Endothelial cell of umbilical vein (primary cell): ENCODE data around the gene MUC20. TPM values are rescaled to one million over a fixed set of nuclear protein-coding genes. Genes with fewer than 3 reads are reported as not detected.

Experiments
- BruUV-seq: library from RNA; stranded (reverse); fragments of 400-500 nt; replicated peaks from 2 replicates; lab custom pipeline; 2021; lab: Mats Ljungman, UMichigan
- CTCF ChIA-PET: fragments of 300-600, 350-600 bp; sonication (Branson Sonifier 250); formaldehyde crosslinking; loops from one replicate; lab custom pipeline; 2021; ENCODE audit warnings: antibody characterized with exemption, inconsistent platforms; lab: Charles Lee
- POLR2A ChIA-PET: fragments of 300-600, 350-600 bp; sonication (Branson Sonifier 250); formaldehyde crosslinking; loops from one replicate; lab custom pipeline; 2021; ENCODE audit warnings: antibody characterized with exemption, inconsistent platforms; lab: Charles Lee
- DNase-seq: peaks from one replicate; pipeline ENCODE4 v3.0.0-alpha.2; 2011; ENCODE audit warnings: low read depth, low spot score
- FAIRE-seq: peaks from 2 replicates; lab custom pipeline; 2011; peaks lifted over from hg19 to GRCh38; lab: Jason Lieb, UNC
- H2AFZ ChIP-seq: 2 replicates; pipeline ENCODE4 v1.6.0; 2012; ENCODE audit warnings: low read depth, low read length, control low read depth, inconsistent platforms
- H3K27ac ChIP-seq: 2 replicates; pipeline ENCODE4 v1.5.1; 2011; ENCODE audit warnings: low read depth, mild to moderate bottlenecking, control low read depth, low read length, moderate library complexity; ENCODE audit not compliant: insufficient read depth
- H3K27me3 ChIP-seq, 2 experiments: 2 replicates each; pipeline versions ENCODE4 v1.6.0 to v1.6.1; 2011; ENCODE audit warnings: low read length in 2 of 2, mixed read lengths in 1 of 2; ENCODE audit not compliant: control insufficient read depth in 2 of 2, insufficient read depth in 2 of 2
- H3K36me3 ChIP-seq, 2 experiments: 2 replicates in 1 of 2; 3 replicates in 1 of 2; pipeline ENCODE4 v1.5.1; 2011; ENCODE audit warnings: low read length in 2 of 2, mild to moderate bottlenecking in 1 of 2, moderate library complexity in 1 of 2; ENCODE audit not compliant: control insufficient read depth in 2 of 2, insufficient read depth in 2 of 2; ENCODE audit errors: extremely low read depth in 1 of 2
- H3K4me1 ChIP-seq: 3 replicates; pipeline ENCODE4 v1.5.1; 2011; ENCODE audit warnings: mild to moderate bottlenecking, low read length; ENCODE audit not compliant: control insufficient read depth, insufficient read depth; ENCODE audit errors: extremely low read depth
- H3K4me2 ChIP-seq: 2 replicates; pipeline ENCODE4 v1.6.1; 2011; ENCODE audit warnings: low read length, control low read depth, mixed read lengths; ENCODE audit not compliant: insufficient read depth
- H3K4me3 ChIP-seq, 3 experiments: fragments of 200-600 bp in 1 of 3; sonication (generic), shearing (Covaris generic) in 1 of 3; replicated peaks in 1 of 3; 2 replicates each; pipeline ENCODE4 v1.5.1; 2011 to 2016; ENCODE audit warnings: control low read depth in 3 of 3, low read length in 3 of 3, mild to moderate bottlenecking in 2 of 3, inconsistent platforms in 1 of 3, low read depth in 1 of 3, moderate library complexity in 1 of 3; ENCODE audit not compliant: insufficient read depth in 1 of 3
- H3K79me2 ChIP-seq: 2 replicates; pipeline ENCODE4 v1.6.0; 2012; ENCODE audit warnings: low read length, inconsistent platforms; ENCODE audit not compliant: control insufficient read depth, insufficient read depth
- H3K9ac ChIP-seq: replicated peaks from 2 replicates; pipeline ENCODE3; 2011; ENCODE audit warnings: low read length, control low read depth; ENCODE audit not compliant: insufficient read depth; ENCODE audit errors: extremely low read depth
- H3K9me1 ChIP-seq: replicated peaks from 3 replicates; pipeline ENCODE4 v1.6.0; 2011; ENCODE audit warnings: mild to moderate bottlenecking, low read length; ENCODE audit not compliant: control insufficient read depth, insufficient read depth; ENCODE audit errors: extremely low read depth
- H3K9me3 ChIP-seq: replicated peaks from 2 replicates; pipeline ENCODE4 v1.5.1; 2012; ENCODE audit warnings: low read length, inconsistent platforms; ENCODE audit not compliant: control insufficient read depth, insufficient read depth
- H4K20me1 ChIP-seq: replicated peaks from 2 replicates; pipeline ENCODE3; 2011; ENCODE audit warnings: mild to moderate bottlenecking, low read length; ENCODE audit not compliant: control insufficient read depth, insufficient read depth; ENCODE audit errors: extremely low read depth
- CTCF ChIP-seq, 2 donors: IDR thresholded peaks; 1 replicate in 1 of 2; 2 replicates in 1 of 2; pipeline ENCODE4 v1.5.1; 2011; ENCODE audit warnings: low read length in 2 of 2, mild to moderate bottlenecking in 2 of 2, moderate library complexity in 2 of 2, control low read depth in 1 of 2, inconsistent platforms in 1 of 2, low read depth in 1 of 2; ENCODE audit not compliant: insufficient read depth in 1 of 2; ENCODE audit errors: extremely low read depth in 1 of 2
- EZH2 ChIP-seq: IDR thresholded peaks from 2 replicates; pipeline ENCODE4 v1.6.1; 2012; ENCODE audit warnings: borderline replicate concordance, low read depth, mild to moderate bottlenecking, moderate library complexity, low read length, inconsistent platforms; ENCODE audit not compliant: severe bottlenecking
- FOS ChIP-seq: IDR thresholded peaks from 2 replicates; pipeline ENCODE4 v1.6.1; 2011; ENCODE audit warnings: mild to moderate bottlenecking, low read length, moderate library complexity, borderline replicate concordance; ENCODE audit not compliant: insufficient read depth
- GATA2 ChIP-seq: IDR thresholded peaks from 2 replicates; pipeline ENCODE4 v1.7.0; 2011; ENCODE audit warnings: low read depth, mild to moderate bottlenecking, moderate library complexity, mixed read lengths, low read length; ENCODE audit not compliant: insufficient read length, insufficient read depth
- JUN ChIP-seq: IDR thresholded peaks from 2 replicates; pipeline ENCODE4 v1.6.1; 2011; ENCODE audit warnings: borderline replicate concordance, low read depth; ENCODE audit not compliant: insufficient read length, insufficient read depth
- MYC ChIP-seq: IDR thresholded peaks from one replicate; pipeline ENCODE4 v1.6.1; 2011; ENCODE audit warnings: mild to moderate bottlenecking, low read depth, low read length
- POLR2A ChIP-seq: IDR thresholded peaks from 2 replicates; pipeline ENCODE4 v1.6.1; 2012; ENCODE audit warnings: low read depth, mild to moderate bottlenecking, control low read depth, low read length
- POLR2AphosphoS5 ChIP-seq: IDR thresholded peaks from 2 replicates; pipeline ENCODE4 v1.6.1; 2012; ENCODE audit warnings: low read depth, mild to moderate bottlenecking, control low read depth, low read length, moderate library complexity; ENCODE audit not compliant: insufficient read depth
- dilution Hi-C: fragments of 300-500 bp; cut with MboI; formaldehyde crosslinking; loops from one replicate; pipeline ENCODE4 v1.15.0; 2019; ENCODE audit warnings: low sequenced_read_pairs; ENCODE audit not compliant: extremely low pct_ligation_motif_present
- intact Hi-C: fragments of 100-400 bp; cut with micrococcal nuclease; formaldehyde crosslinking; loops from one replicate; pipeline ENCODE4 v1.10.0; 2022
- polyA plus RNA-seq, 4 experiments: library from polyadenylated mRNA; depleted of rRNA in 3 of 4; stranded (reverse) in 3 of 4; unstranded in 1 of 4; fragments of >200 nt; gene quantifications; 2 replicates each; pipeline versions ENCODE4 v1.2.1 to v1.2.3, GENCODE V29; 2011 to 2012; ENCODE audit warnings: missing spikeins in 1 of 4
- total RNA-seq: library from RNA; stranded (reverse); gene quantifications from 2 replicates; pipeline ENCODE4 v1.2.3, GENCODE V29; 2021
- TF ChIP-seq, protein P1 (sequence below): IDR thresholded peaks from 2 replicates; pipeline ENCODE4 v1.6.1; 2011; ENCODE audit not compliant: insufficient read depth, insufficient read length

The MUC20 gene
- total and polyA plus RNA-seq, 2 donors (not counting 3 experiments of a cell fraction or from before 2014, with no cell fraction given): 0.62 TPM; not detected in 1

DNA sequence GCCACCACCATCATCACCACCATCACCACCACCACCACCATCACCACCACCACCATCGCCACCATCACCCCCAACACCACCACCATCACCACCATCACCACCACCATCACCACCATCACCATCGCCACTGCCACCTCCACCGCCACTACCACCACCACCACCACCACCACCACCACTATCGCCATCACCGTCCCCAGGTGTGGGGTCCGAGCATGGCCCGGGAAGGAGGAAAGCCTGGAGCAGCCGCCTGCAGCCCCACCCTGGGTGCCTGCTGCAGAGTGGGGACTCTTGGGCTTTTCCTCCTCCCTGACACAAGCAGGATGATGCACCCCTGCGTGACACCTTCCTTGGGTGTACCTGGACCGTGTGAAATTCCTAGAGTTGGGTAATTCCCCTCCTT, 47.0 kb downstream of the MUC20 start:
- DNase-seq (no peak), FAIRE-seq (no peak)
- Histone ChIP-seq H2AFZ (no peak overlapping the region), H4K20me1 (no peaks in the 10 kb centered on the region), H3K9me3 (no peaks in the 10 kb centered on the region), H3K9me1 (no peaks in the 10 kb centered on the region), H3K9ac (no peak overlapping the region), H3K36me3 (no peaks in the 10 kb centered on the region), H3K27me3 (peaks cover 0 to 9% of the 10 kb centered on the region in 2 experiments), H3K4me3 (no peak overlapping the region), H3K27ac (no peak overlapping the region), H3K4me2 (no peak overlapping the region), H3K79me2 (no peaks in the 10 kb centered on the region), H3K4me1 (no peaks in the 10 kb centered on the region)
- dilution Hi-C loops: no loop called here
- ChIA-PET POLR2A (no interaction called here), CTCF (no interaction called here)
- TF ChIP-seq MYC (no peak), CTCF (IDR thresholded peaks at IDR 0.05; ENCODE audit: extremely low read depth in 1 of 2, insufficient read depth in 1 of 2, low read depth in 1 of 2, low read length in 2 of 2) (no peak), POLR2A (no peak), POLR2AphosphoS5 (no peak), EZH2 (no peak), FOS (no peak), GATA2 (no peak), JUN (no peak)
- TF ChIP-seq, protein P1, sequence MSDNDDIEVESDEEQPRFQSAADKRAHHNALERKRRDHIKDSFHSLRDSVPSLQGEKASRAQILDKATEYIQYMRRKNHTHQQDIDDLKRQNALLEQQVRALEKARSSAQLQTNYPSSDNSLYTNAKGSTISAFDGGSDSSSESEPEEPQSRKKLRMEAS: no peak
- no TSS peak for BruUV-seq
- intact Hi-C loops: no loop called here
